ENCODE data around the gene LMCD1. TPM values are rescaled to one million over a fixed set of nuclear protein-coding genes. Genes with fewer than 3 reads are reported as not detected.

The LMCD1 gene
- total RNA-seq, 1 donor from 2014 or later = 9.5 TPM

- Mint-ChIP-seq H3K27me3 (ENCODE audit: unreplicated experiment) (no peaks in the 10 kb centered on the region), H3K4me1 (ENCODE audit: unreplicated experiment) (peaks cover 3% of the 10 kb centered on the region), H3K36me3 (ENCODE audit: low read depth, unreplicated experiment) (no peaks in the 10 kb centered on the region), H3K4me3 (ENCODE audit: unreplicated experiment) (no peak overlapping the region), H3K27ac (ENCODE audit: unreplicated experiment) (no peak overlapping the region), H3K9me3 (ENCODE audit: unreplicated experiment) (no peaks in the 10 kb centered on the region)
- DNase-seq (ENCODE audit: low spot score) = no peak
- TF ChIP-seq CTCF (IDR thresholded peaks at IDR 0.05; ENCODE audit: unreplicated experiment) = no peak
Observed at GRCh38 chr3:8581373-8581772, 79.8 kb downstream of the LMCD1 start.

DNA sequence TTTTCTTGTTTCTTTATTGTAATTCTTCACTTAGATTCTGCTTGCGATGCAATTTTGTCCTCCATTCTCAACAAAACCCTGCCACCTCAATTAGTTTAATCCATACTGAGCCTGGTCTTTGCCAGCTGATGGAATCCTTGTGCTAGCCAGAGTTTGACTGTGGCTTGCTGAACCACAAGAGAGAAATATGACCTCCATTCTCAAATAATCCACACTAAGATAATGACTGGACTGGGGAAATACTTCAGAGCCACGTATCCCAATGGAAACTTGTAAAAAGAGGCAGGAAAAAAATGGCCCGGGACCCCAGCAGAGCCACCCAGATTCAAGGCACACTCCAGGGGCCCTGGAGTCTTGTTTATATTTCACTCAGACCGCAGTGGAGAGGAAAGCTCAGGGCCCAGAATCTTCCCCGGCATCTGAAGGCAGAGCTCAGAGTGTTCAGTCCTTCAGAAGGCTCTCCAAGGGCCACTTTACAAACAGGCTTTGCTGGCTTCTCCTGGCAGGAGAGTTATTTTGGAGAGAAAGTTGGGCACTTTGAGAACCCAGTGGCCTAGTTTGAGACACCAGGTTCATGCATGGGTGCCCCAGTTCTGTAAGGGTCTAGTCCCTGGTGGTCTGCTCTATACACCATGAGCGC, 80.3 kb downstream of the LMCD1 start:
- DNase-seq (ENCODE audit: low spot score) = no peak
- H3K27ac Mint-ChIP-seq (ENCODE audit: unreplicated experiment) = no peak overlapping the region
- H3K4me3 Mint-ChIP-seq (ENCODE audit: unreplicated experiment) = no peak overlapping the region
- TF ChIP-seq CTCF (IDR thresholded peaks at IDR 0.05; ENCODE audit: unreplicated experiment) = no peak
- peaks cover 3% of the 10 kb centered on the region for H3K4me1 Mint-ChIP-seq (ENCODE audit: unreplicated experiment)
- H3K27me3 Mint-ChIP-seq (ENCODE audit: unreplicated experiment) = no peaks in the 10 kb centered on the region
- H3K9me3 Mint-ChIP-seq (ENCODE audit: unreplicated experiment) = no peaks in the 10 kb centered on the region
- no peaks in the 10 kb centered on the region for H3K36me3 Mint-ChIP-seq (ENCODE audit: low read depth, unreplicated experiment)

DNA sequence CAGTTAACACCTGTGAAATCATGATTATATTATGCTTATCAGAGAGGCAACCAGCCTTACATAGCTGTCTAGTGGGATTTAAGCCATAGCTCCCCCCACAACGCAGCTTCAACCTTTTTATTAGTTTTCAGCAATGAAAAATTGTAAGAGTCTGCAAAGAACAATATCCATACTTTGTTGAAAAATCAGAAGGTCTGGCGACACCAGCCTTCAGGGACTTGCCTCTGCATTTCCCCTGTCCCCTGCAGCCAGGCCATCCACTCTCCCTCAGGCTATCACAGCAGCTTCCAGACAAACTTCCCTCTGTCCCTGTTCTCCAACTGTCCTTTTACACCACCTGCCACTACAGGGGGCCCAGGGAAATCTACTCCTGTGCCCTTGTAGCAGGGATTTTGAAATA, 83.0 kb downstream of the LMCD1 start:
- no peak for TF ChIP-seq CTCF (IDR thresholded peaks at IDR 0.05; ENCODE audit: unreplicated experiment)
- no peak overlapping the region for H3K4me3 Mint-ChIP-seq (ENCODE audit: unreplicated experiment)
- no peaks in the 10 kb centered on the region for H3K36me3 Mint-ChIP-seq (ENCODE audit: low read depth, unreplicated experiment)
- H3K27me3 Mint-ChIP-seq (ENCODE audit: unreplicated experiment) = no peaks in the 10 kb centered on the region
- no peak overlapping the region for H3K27ac Mint-ChIP-seq (ENCODE audit: unreplicated experiment)
- H3K9me3 Mint-ChIP-seq (ENCODE audit: unreplicated experiment) = no peaks in the 10 kb centered on the region
- no peak for DNase-seq (ENCODE audit: low spot score)
- H3K4me1 Mint-ChIP-seq (ENCODE audit: unreplicated experiment) = peaks cover 3% of the 10 kb centered on the region

DNA sequence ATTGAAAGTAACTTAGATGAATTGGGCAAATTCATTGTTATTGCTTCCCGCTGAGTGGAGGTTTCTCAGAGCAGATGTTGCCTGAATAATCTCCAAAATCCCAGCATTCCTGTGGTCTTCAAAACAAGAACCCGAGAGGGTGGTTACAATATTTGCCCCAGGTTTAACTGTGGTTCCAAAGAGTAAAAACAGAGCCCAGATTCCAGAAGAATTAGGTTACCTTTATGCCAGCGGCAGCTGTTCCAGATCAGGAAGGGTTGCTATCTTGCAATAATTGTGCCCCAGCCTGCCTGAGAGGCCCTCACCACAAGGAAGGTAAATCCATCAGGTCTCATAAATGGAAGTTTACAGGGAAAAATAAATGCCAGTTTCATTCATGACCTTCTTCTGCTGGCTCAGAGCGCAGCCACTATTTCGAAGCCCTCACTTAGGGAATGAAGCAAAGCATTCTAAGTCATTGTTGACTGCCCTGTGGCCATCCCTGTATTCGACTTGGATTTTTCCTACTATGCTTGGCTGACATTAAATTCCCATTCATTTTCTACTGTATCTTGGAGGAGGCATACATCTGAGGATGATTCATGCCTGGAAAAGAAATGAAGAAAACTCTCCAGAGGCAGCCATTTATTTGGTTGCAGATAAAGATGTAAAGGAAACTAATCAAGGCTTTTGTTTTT, 88.4 kb downstream of the LMCD1 start:
- DNase-seq (ENCODE audit: low spot score) = no peak
- H3K9me3 Mint-ChIP-seq (ENCODE audit: unreplicated experiment) = no peaks in the 10 kb centered on the region

More for the DNA sequence above, 88.4 kb downstream of the LMCD1 start:
- no peaks in the 10 kb centered on the region for H3K4me1 Mint-ChIP-seq (ENCODE audit: unreplicated experiment)
- no peaks in the 10 kb centered on the region for H3K36me3 Mint-ChIP-seq (ENCODE audit: low read depth, unreplicated experiment)
- TF ChIP-seq CTCF (IDR thresholded peaks at IDR 0.05; ENCODE audit: unreplicated experiment) = no peak
- H3K27ac Mint-ChIP-seq (ENCODE audit: unreplicated experiment) = no peak overlapping the region
- no peak overlapping the region for H3K4me3 Mint-ChIP-seq (ENCODE audit: unreplicated experiment)
- no peaks in the 10 kb centered on the region for H3K27me3 Mint-ChIP-seq (ENCODE audit: unreplicated experiment)

Measured in endothelial cell (in vitro differentiated cells).